GM19240 (cell line): ENCODE data around the gene EIF6.
"Not testable (repeated sequence)": the region's sequence is repeated elsewhere in the genome, so short reads cannot be mapped to it uniquely, and the experiment has no call there.

Experiments used
- DNase-seq: peaks from one replicate; pipeline ENCODE4 v3.0.0; 2011; ENCODE audit warnings: low spot score; ENCODE audit not compliant: insufficient read length

EIF6 gene

DNA sequence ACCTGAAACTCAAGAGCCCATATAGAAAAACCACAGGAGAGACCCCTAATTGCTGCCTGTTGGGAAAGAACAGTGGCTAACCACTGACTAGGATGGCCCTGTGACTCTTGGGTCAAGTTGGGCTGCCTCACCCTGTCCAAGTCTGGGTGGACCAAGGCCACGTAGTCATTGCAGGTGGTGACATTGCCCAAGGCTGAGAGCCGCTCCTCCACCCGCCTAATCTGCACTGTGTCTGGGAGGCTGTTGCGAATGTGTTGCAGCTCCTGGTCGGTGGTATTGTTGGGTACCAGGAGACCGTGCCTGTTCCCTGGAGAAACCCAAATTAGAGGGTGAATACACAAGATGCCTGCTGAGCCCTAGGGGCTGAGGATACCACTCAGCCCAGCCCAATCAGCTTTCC lies 4.0 kb downstream of the EIF6 start:
- no peak for DNase-seq

DNA sequence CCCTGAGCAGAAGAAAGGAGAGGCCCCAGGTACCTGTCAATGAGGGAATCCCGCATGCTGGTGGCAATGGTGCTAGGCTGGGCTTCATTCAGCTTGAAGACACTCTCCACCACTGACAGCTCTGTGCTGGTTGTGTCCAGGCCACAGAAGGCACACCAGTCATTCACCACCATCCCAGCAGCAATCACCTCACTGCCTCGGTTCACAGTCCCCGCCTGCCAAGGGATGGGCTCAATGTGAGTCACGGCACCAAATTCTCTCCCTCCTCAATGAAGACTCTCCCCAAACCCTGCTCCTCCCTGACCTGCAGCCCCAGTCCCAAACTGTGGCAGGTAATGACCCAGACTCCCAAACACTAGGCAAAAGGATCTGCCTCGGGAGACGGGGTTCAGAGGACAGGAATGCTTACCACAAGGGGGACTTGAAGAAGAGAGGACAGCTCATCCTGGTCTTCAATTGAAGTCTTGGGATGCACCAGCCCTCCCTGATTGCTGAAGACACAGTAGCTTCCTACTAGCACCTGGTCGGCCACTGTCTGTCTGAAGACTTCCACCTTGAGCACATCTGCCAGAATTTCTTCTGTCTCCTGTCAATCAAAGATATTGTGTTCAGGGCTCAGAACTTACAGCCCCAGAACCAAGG lies 4.9 kb downstream of the EIF6 start:
- DNase-seq, result no peak

GRCh38 chr20:35279040-35279439 lies 5.5 kb downstream of the EIF6 start:
- DNase-seq, result no peak

DNA sequence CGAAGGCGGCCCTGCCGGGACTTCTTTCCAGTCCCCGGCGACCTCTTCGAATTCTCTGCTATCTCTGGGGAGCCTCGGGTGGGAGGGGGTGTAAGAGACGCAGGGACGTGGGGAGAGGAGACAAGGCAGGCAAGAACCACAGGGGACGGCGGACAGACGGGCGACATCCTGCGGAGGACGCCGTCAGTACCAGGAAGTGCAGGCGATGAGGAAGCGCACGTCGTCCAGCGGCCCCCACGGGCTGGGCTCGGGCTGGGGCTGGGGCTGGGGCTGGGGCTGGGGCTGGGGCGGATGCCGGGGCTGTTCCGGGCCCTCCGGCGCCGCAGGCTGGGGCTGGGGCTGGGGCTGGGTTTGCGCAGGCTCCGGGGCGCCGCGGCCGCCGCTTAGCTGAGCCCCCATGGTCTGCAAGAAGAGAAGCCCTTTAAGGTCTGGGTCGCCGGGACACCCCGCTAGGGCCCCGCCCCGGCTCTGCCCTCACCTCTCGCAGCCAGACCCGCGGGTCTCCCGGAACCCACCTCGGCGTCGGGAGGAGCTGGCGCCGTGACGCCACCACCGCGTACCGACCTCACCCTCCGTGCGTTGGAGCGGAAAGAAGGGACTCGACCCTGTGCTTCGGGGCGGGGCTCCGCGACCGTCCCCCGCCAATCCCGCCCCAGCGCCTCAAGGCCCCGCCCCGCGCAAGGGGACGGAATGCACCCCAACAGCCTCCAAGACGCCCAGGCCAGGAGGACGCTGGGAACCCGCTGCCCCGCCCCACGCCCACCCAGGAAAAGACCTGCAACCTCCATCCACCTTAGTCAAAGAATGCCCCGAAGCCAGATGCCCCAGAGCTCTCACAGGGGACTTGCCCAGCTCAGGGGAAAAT lies 6.8 kb downstream of the EIF6 start, which contains the start of gene MMP24OS:
Gene MMP24OS, minus strand, starts transcription at position 592 of the 865 bp plus-strand sequence. Its CDS starts 193 bp downstream, at position 399.
- DNase-seq, result peak; percentile 86

DNA sequence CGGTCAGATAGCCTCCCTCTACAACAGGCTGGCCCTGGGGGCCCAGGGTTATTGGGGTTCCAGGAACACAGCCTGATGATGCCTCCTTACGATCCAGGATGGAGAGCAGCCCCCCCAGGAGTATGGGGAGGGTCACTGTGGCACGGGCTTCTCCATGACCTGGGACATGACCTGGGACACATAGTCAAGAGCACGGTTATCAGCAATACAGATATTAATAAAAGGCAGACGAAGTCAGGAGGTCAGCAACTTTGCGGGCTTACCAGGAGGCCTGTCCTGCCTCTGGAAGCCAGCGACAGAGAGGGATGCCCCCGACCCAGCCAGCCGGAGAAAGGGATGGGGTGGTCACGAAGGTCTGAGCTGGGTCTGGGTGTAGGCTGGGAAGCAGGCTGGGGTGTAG lies 7.4 kb downstream of the EIF6 start:
- DNase-seq, result no peak

DNA sequence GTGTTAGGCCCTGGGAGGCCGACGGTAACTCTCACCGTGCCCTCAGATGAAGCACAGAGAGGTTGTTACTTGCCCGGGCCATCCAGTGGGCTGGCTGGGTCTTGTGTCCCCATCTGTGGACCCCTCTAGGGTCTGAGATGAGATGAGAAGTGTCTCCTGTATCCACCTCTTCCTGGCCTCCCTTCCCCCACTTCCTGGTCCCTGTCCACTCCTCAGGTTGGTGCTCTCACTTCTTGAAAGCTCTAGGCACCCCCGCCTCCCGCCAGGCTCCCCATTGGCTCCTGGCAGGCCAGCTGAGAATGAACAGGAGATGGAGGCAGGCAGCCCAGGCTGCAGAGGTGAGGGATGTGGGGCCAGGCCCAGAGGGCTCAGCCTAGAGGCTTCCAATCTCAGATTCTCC lies 8.2 kb downstream of the EIF6 start:
- DNase-seq, result no peak

DNA sequence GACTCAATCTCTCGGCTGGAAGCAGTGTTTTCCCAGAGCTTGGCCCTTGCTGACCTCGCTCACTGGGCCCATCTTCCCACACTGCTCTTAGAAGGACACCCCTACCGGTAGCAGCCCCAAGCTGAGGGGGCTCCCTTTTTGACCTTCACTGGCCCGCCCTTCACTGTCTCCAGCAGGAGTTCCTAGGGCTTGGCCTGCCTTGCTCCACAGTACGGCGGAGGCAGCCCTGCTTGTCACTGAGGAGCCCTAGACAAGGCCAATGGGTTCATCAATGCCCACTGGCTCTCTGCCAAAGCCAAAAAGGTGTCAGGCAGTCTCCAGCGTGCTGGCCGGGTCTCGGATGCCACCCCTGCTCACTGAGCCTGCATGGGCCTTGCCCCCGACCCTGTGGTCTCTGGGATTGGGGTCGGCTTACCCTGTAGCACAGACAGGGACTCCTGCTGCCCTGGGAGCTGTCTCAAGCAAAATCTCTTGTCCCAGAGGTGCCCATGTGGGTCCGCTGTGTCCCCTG lies 8.8 kb downstream of the EIF6 start:
- DNase-seq, result no peak

DNA sequence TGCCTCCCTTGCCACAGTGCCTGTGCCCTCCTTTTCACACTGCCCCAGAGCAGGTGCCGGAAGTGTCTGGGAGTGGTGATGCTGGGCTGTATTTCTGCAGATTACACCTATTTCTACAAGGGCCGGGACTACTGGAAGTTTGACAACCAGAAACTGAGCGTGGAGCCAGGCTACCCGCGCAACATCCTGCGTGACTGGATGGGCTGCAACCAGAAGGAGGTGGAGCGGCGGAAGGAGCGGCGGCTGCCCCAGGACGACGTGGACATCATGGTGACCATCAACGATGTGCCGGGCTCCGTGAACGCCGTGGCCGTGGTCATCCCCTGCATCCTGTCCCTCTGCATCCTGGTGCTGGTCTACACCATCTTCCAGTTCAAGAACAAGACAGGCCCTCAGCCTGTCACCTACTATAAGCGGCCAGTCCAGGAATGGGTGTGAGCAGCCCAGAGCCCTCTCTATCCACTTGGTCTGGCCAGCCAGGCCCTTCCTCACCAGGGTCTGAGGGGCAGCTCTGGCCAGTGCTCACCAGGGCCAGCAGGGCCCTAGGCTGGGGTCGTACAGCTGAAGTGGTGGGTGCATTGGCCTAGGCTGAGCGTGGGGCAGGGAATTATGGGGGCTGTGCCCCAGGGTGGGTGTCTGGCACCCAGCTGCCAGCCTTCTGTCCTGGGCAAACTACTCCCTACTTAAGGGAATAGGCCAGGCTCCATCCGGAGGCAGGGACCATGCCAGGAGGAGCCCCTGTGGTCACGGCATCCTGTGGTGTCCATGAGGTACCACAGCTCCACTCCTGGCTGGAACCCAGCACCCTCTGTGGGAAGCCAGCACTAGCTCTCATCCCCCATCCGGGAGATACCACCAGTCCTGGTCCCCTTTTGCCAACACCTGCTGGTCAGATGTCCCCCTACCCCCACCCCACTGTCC lies 10.1 kb downstream of the EIF6 start:
- DNase-seq, result no peak

DNA sequence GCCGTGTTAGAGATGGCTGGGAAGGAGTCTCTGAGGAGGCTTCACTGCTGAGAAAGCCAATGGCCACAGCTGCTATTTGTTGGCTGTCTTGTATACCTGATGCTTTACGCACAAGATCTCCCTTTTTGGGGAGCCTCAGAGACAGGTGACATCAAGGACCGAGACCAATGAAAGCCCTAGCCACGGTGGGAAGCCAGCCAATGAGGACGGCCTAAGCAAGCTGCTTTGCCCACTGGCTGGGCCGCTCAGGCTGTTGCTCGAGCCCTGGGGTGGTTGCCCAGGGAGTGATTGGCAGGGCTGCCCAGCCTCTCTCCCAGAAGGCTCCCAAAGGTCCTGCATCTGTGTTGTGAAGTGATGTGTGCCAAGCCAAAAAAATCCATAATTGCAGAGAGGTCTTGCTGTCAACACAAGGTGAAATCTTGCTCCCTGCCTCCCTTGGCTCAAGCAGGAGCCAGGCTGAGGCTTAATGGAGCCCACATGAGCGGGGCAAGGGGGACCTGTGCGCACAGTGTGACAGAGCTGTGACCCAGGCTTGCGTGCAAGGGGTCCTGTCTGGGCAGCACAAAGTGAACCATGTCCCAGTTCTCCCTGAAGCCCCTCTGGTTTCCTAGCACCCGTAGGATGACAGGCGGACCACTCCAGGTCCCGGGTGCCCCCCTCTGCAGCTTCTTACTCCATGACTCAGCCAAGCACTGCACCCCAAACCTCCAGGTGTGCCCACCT lies 11.0 kb downstream of the EIF6 start:
- DNase-seq, result no peak

DNA sequence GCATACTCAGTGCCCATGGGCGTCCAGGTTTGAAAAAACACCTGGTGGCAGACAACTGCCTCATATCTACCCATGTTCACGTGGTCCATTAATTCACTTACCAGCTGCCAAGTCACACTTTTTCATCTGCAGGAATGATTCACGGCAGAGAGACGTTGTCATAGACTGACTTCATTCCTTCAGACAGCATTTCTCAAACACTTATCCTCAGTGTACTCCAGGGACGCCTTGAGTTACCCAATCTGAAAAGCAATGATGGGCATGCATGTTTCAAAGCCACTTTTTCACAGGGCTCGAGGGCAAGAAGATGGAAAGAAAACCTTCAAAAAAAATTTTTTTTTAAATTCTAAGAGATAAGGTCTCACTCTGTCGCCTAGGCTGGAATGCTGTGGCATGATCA lies 12.7 kb downstream of the EIF6 start:
- no peak for DNase-seq

- DNase-seq, result no peak
Observed at GRCh38 chr20:35271073-35271882, 13.3 kb downstream of the EIF6 start.

- no peak for DNase-seq
Observed at GRCh38 chr20:35270021-35270902, 14.3 kb downstream of the EIF6 start.

DNA sequence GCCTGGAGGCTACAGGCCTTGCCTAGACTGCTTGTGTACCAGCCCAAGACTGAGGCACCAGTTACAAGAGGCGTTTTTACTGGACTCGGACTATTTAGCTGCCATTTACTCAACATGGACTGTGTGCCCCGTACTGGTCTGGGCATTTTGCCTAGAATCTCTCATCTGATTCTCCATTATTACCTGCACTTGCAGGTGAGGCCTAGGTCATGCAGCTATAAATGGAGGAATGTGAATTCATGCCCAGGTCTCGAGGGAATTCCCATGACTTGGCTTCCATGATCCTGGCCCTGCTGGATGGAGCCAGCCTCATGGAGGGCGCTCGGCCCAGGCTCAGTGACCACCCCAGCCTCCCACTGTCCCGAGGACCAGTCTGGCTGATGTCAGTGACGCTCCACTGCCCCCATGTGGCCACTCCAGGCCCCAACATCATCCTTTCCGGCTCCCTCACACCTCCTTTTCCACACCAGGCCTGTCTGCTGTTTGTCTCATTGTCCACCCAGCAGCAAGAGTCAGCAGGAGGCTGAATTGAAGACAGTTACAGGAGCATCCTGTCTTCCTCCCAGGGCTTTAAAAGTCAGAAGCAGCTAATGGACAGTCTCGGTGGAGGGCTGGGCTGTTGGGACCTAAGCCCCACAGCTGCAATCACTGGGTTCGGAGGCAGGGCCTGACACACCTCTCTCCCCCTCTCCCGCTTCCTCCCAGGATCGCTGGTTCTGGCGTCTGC lies 15.4 kb downstream of the EIF6 start:
- peak; percentile 48 for DNase-seq

DNA sequence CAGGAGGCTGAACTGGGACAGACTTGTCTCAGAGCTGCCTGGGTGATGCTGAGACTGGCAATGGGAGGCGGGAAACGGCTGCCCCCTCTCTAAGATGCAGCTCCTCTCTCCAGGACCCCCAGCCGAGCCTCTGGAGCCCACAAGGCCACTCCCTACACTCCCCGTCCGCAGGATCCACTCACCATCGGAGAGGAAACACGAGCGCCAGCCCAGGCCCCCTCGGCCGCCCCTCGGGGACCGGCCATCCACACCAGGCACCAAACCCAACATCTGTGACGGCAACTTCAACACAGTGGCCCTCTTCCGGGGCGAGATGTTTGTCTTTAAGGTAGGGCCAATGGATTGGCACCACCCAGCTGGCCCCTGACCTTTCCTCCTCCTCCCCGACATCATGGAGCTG lies 17.5 kb downstream of the EIF6 start:
- DNase-seq, result no peak

DNA sequence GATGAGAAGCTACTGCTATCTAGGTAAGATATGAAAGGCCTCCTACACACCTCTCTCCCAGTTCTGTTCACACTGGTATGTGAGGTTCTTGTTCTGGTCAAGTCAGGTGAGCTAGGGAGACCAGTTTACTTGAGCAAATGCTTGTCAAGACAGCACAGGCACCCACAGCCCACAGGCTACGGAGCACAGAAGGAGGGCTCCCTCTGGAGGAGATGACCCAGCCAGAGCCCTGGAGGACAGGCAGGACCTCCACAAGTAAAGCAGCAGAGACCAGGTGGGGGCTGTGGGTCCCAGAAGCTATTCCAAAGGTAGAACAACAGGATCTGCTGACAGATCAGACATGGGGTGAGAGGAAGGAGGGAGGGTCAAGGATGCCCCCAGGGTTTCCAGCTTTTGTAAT lies 19.8 kb downstream of the EIF6 start:
- DNase-seq, result no peak

DNA sequence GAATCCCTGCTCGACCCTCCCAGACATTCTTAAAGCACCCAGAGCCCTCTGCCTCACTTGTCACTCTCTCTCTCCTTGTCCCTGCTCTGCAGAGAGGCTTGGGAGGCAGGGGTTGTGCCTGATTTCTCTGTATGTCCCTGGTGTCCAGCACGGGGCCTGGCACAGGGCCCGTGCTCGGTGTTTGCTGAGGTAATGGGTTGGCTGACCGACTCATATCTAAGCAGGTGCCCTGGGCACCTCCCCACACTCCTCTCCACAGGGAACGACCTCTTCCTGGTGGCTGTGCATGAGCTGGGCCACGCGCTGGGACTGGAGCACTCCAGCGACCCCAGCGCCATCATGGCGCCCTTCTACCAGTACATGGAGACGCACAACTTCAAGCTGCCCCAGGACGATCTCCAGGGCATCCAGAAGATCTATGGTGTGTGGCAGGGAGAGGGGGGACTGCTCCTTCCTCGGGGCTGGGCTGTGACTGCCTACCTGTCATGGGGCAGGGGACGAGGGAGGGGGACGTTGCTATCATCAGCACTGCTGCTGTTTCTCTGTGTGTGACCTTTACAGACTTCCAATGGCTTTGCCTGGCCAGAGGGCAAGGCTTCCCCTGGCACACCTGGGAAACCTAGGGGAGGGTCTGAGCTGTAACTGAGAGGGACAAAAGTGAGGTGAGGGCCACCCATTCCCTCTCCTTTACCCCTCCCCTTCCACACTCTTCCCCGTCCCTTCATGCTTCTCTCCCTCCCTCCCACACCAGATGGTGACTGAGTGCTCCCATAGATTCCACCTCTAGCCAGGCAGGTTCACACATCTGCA lies 20.8 kb downstream of the EIF6 start:
- DNase-seq, result no peak

GRCh38 chr20:35262731-35263531 lies 21.6 kb downstream of the EIF6 start:
- not testable (repeated sequence) for DNase-seq
